Cerebellar cortex (tissue), 1 donor: ENCODE data around the gene PAX7.

Source experiments
- DNase-seq: peaks from one replicate; pipeline ENCODE4 v3.0.0-alpha.2; 2015; ENCODE audit warnings: low spot score

PAX7 gene

DNA sequence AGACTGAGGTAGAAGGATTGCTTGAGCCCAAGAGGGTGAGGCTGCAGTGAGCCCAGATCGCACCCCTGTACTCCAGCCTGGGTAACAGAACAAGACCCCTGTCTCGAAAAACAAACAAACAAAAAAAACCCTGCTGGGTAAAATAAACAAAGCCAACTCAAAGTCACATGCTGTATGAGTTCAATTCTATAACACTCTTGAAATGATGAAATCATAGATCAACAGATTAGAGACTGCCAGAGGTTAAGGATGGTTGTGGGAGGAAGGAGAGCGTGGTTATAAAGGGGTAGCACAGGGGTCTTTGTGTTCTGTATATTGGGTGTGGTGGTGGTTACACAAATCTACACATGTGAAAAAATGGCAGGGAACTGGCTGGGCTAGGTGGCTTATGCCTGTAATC is 166.3 kb downstream of the PAX7 start:
- no peak for DNase-seq
